NCI-H2029 (cell line): ENCODE data around the gene CPPED1.

Source experiments
- DNase-seq: peaks from one replicate; lab custom pipeline; 2025; lab: John Stamatoyannopoulos, UW

CPPED1 gene

GRCh38 chr16:12680531-12680930, 123.2 kb downstream of the CPPED1 start:
- no peak for DNase-seq

GRCh38 chr16:12679660-12680272, 123.9 kb downstream of the CPPED1 start:
- no peak for DNase-seq

- DNase-seq, result no peak
These were observed 124.7 kb downstream of the CPPED1 start for GRCh38 chr16:12678983-12679382.

GRCh38 chr16:12677502-12677901, 126.2 kb downstream of the CPPED1 start:
- DNase-seq, result no peak

- DNase-seq, result no peak
These were observed 127.8 kb downstream of the CPPED1 start for GRCh38 chr16:12675852-12676251.

GRCh38 chr16:12675046-12675445, 128.6 kb downstream of the CPPED1 start:
- DNase-seq, result no peak

- no peak for DNase-seq
These were observed 129.2 kb downstream of the CPPED1 start for GRCh38 chr16:12674524-12674923.

- no peak for DNase-seq
These were observed 129.6 kb downstream of the CPPED1 start for GRCh38 chr16:12674071-12674470.

GRCh38 chr16:12673466-12673865, 130.2 kb downstream of the CPPED1 start:
- DNase-seq, result no peak

- no peak for DNase-seq
These were observed 130.7 kb downstream of the CPPED1 start for GRCh38 chr16:12672986-12673385.

GRCh38 chr16:12669908-12670307, 133.8 kb downstream of the CPPED1 start:
- DNase-seq, result no peak

GRCh38 chr16:12667909-12668308, 135.8 kb downstream of the CPPED1 start:
- no peak for DNase-seq

- no peak for DNase-seq
These were observed 139.4 kb downstream of the CPPED1 start for GRCh38 chr16:12664164-12664733.

GRCh38 chr16:12661656-12662172, 142.0 kb downstream of the CPPED1 start:
- no peak for DNase-seq

- DNase-seq, result no peak
These were observed 143.8 kb downstream of the CPPED1 start for GRCh38 chr16:12659871-12660270.

- no peak for DNase-seq
These were observed 145.2 kb downstream of the CPPED1 start for GRCh38 chr16:12658506-12658905.

GRCh38 chr16:12655537-12655936, 148.2 kb downstream of the CPPED1 start:
- DNase-seq, result no peak

- DNase-seq, result no peak
These were observed 149.8 kb downstream of the CPPED1 start for GRCh38 chr16:12653820-12654392.

- DNase-seq, result no peak
These were observed 150.8 kb downstream of the CPPED1 start for GRCh38 chr16:12652924-12653323.

- DNase-seq, result no peak
These were observed 151.7 kb downstream of the CPPED1 start for GRCh38 chr16:12651765-12652512.

- no peak for DNase-seq
These were observed 154.3 kb downstream of the CPPED1 start for GRCh38 chr16:12649356-12649755.

- peak; percentile 82 for DNase-seq
These were observed 157.0 kb downstream of the CPPED1 start for GRCh38 chr16:12646490-12647274.
